ENCODE results near the gene FEV.
"Not testable (repeated sequence)": the region's sequence is repeated elsewhere in the genome, so short reads cannot be mapped to it uniquely, and the experiment has no call there.

DNA sequence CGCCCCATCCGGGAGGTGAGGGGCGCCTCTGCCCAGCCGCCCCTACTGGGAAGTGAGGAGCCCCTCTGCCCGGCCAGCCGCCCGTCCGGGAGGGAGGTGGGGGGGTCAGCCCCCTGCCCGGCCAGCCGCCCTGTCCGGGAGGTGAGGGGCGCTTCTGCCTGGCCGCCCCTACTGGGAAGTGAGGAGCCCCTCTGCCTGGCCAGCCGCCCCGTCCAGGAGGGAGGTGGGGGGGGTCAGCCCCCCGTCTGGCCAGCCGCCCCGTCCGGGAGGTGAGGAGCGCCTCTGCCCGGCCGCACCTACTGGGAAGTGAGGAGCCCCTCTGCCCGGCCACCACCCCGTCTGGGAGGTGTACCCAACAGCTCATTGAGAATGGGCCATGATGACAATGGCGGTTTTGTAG is 53.2 kb downstream of the FEV start:
- TF ChIP-seq, protein P1, sequence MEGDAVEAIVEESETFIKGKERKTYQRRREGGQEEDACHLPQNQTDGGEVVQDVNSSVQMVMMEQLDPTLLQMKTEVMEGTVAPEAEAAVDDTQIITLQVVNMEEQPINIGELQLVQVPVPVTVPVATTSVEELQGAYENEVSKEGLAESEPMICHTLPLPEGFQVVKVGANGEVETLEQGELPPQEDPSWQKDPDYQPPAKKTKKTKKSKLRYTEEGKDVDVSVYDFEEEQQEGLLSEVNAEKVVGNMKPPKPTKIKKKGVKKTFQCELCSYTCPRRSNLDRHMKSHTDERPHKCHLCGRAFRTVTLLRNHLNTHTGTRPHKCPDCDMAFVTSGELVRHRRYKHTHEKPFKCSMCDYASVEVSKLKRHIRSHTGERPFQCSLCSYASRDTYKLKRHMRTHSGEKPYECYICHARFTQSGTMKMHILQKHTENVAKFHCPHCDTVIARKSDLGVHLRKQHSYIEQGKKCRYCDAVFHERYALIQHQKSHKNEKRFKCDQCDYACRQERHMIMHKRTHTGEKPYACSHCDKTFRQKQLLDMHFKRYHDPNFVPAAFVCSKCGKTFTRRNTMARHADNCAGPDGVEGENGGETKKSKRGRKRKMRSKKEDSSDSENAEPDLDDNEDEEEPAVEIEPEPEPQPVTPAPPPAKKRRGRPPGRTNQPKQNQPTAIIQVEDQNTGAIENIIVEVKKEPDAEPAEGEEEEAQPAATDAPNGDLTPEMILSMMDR (IDR thresholded peaks at IDR 0.05; ENCODE audit: insufficient read depth, low read length, poor library complexity, severe bottlenecking): not testable (repeated sequence)
- not testable (repeated sequence) for TF ChIP-seq EZH2phosphoT487 (conservative IDR thresholded peaks at IDR 0.05; ENCODE audit: low read length)
